Epithelial cell of esophagus (primary cell): ENCODE results near the gene SLC25A48.
A peak's percentile ranks its signal among the peaks of the same experiment; 100 is the strongest.

Source experiments
- DNase-seq: peaks from one replicate; pipeline ENCODE4 v3.0.0; 2010; ENCODE audit warnings: low read depth
- H3K4me3 ChIP-seq: 2 replicates; pipeline ENCODE4 v1.5.1; 2011; ENCODE audit warnings: mild to moderate bottlenecking, low read length, control low read depth
- TF ChIP-seq, protein P1 (sequence below): IDR thresholded peaks from 2 replicates; pipeline ENCODE4 v1.5.1; 2011; ENCODE audit warnings: low read depth, mild to moderate bottlenecking, low read length, control low read depth, inconsistent platforms; ENCODE audit not compliant: insufficient read depth; ENCODE audit errors: missing control alignments

Gene SLC25A48

DNA sequence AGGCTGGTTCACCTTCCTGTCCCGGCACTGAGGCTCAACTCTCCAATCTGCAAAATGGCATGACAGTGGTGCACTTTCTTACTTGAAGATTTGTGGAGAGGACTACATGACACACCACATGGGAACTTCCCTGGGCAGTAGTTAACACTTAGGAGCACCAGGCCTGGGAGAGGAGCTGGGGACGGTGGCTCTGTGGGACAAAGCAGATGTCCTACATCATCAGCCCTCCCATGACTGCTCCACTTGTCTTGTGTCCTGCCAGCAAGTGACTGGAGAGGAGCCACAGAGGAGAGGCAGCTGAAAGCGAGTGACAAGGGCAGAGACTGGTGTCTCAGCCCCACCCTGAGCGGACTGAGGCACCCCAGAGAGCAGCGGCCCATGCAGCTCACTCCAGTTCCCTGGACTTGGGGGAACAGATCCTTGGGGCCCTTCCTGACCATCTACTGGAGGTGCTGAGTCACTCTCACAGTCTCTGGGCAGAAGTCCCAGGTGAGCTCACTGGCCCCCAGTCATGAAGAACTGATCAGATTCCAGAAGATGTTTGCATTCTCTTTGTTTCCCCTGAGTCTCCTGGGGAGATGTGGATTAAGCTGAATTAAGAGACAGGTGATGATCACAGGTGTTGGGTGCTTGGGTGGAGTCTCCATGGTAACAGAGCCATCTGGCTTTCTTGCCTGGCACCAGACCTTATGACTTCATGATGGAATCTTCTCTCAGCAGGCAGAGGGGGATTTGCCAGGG is 13.2 kb upstream of the SLC25A48 start:
- peak; percentile 31 for DNase-seq
- no peak overlapping the region for H3K4me3 ChIP-seq
- TF ChIP-seq, protein P1, sequence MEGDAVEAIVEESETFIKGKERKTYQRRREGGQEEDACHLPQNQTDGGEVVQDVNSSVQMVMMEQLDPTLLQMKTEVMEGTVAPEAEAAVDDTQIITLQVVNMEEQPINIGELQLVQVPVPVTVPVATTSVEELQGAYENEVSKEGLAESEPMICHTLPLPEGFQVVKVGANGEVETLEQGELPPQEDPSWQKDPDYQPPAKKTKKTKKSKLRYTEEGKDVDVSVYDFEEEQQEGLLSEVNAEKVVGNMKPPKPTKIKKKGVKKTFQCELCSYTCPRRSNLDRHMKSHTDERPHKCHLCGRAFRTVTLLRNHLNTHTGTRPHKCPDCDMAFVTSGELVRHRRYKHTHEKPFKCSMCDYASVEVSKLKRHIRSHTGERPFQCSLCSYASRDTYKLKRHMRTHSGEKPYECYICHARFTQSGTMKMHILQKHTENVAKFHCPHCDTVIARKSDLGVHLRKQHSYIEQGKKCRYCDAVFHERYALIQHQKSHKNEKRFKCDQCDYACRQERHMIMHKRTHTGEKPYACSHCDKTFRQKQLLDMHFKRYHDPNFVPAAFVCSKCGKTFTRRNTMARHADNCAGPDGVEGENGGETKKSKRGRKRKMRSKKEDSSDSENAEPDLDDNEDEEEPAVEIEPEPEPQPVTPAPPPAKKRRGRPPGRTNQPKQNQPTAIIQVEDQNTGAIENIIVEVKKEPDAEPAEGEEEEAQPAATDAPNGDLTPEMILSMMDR: no peak

DNA sequence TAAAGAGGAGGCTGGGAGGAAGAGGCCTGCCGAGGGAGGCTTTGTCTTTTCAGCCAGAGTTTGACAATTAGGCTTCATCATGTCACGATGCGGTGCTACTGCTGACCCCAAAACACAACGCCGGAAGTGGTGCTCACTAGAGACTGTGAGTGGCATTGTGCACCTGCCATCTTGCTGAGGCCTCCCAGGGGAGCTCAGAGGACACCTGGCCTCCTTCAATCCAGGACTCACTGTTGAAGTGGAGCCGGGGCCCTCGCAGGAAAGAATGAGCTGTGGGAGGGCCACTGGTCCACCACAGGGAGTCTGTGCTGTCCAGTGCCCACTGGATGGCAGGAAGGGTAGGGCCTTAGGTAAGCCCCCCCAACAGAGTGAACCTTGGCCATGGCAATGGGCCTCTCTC is 12.7 kb upstream of the SLC25A48 start:
- TF ChIP-seq, protein P1: no peak

DNA sequence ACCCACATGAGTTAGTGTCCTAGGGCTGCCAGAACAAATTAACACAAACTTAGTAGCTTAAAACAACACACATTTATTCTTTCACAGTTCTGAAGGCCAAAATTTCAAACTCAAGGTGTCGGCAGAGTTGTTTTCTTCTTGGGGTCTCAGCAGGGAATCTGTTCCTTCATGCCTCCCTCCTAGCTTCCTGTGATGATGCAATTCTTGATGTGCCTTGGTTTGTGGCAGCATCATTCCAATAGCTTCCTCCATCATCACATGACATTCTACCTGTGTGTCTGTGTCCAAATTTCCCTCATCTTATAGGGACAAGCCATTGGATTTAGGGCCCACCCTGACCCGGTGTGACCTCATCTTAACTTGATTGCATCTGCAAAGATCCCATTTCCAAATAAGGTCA is 12.2 kb upstream of the SLC25A48 start:
- no peak overlapping the region for H3K4me3 ChIP-seq
- DNase-seq: no peak
- TF ChIP-seq, protein P1: no peak

More for the DNA sequence above, 12.7 kb upstream of the SLC25A48 start:
- no peak for DNase-seq
- H3K4me3 ChIP-seq: no peak overlapping the region

DNA sequence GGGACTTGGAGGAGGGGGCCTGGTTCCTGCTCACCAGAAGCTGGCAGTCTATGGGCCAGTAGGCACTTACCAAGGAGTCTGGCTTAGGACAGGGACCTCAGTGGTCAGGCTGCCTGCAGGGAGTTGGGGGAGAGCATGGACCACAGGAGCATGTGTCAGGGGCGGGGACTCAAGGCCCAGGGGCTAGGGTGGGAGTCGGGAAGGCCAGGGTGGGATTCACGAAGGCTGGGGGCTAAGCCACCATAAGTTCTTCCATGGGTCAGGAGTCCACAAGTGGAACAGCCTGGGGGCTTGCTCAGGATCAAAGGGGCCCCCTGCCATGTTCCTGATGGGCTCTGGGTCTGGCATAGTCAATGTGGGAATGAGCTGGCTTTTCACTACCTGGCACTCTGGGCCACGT is 11.5 kb upstream of the SLC25A48 start:
- no peak for DNase-seq
- H3K4me3 ChIP-seq: no peak overlapping the region
- TF ChIP-seq, protein P1: no peak

DNA sequence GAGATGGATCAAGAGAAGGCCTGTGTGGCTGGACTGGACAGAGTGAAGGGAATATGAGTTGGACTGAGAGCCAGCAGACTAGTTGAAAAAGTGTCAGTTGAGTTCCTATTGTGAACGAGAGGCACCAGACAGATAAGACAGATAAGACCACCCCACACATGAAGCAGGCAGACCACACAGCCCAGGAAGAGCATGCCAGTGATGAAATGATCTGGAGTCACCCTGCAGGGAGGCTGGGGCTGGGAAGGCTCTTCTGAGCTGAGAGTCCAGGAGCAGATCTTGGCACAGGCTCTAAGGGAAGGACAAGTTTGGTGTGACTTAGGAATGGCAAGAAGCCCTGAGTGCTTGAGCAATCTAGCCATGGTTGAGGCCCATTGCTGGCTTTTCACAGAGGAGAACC is 10.6 kb upstream of the SLC25A48 start:
- no peak for DNase-seq
- H3K4me3 ChIP-seq: no peak overlapping the region
- TF ChIP-seq, protein P1: no peak

DNA sequence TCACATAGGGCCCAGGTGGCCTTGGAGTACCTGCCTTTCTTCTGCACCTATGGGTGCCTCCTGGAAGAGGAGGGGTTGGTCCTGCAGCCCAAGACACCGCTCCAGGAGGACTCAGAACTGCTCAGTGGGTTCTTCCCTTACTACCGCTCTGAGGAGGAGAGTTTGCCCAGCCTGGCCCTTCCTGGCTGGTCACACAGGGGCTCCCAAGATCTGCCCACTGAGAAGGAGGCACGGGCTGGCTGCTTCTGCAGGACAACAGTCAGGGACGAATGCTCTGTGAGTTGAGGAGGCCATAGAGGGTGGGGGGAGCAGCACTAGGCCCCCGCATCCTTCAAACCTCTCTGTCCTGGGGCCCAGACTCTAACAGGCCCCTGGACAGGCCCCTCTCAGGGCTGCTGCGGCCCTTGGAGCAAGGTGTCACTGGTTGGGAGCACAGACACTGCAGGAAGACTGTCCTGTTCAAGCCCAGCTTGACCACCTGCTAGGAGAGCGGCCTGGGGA is 9.9 kb upstream of the SLC25A48 start:
- H3K4me3 ChIP-seq: no peak overlapping the region
- no peak for DNase-seq
- TF ChIP-seq, protein P1: no peak
